ENCODE data around the gene YIF1B. TPM values are rescaled to one million over a fixed set of nuclear protein-coding genes. Genes with fewer than 3 reads are reported as not detected.
A peak's percentile ranks its signal among the peaks of the same experiment; 100 is the strongest.
"Not testable (repeated sequence)": the region's sequence is repeated elsewhere in the genome, so short reads cannot be mapped to it uniquely, and the experiment has no call there.

The YIF1B gene
- total RNA-seq = 10 to 100 TPM; 48.0 to 60.1 (median 50.4) TPM

DNA sequence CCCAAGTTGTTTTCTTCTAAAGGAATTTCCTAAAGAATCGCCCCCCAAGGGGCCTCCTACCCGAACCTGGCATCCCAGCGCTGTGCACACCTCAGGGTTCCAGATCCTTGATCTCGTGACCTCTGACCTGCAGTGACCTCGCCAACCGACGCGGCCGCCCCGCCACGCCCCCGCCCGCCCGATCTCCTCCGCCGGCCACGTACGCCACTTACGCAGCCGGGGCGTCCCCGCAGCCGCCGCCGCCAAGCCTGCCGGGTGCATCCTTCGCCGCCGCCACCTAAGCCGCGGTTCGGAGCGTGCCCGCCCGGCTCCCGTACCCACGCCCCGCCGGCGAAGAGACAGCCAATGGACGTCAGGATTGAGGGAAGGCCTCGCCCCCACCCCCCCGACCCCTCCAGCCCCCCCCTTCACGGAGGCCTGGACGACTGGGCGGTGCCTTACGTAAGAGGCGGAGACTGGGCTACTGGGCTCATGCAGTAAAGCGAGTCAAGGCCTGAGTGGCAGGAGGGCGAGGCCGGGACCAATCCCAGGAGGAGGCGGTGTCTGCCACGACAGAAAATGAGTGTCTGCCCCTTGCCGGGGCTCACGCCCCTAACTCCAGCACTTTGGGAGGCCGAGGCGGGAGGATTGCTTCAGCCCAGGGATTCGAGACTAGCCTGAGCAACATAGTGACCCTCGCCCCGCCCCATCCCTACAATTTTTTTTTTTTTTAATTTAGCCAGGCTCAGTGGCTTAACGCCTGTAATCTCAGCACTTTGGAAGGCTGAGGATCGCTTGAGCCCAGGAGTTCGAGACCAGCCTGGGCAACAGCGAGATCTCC lies at the start of gene YIF1B:
Gene YIF1B, minus strand, starts transcription at position 291 of the 820 bp plus-strand sequence. Its CDS starts 30 bp downstream, at position 261.
- Mint-ChIP-seq H3K4me1 (ENCODE audit: low read depth) (peaks cover 35% of the 10 kb centered on the region), H3K4me3 (peak within 1 kb of the TSS; percentile 83), H3K36me3 (ENCODE audit: insufficient read depth) (no peaks in the 10 kb centered on the region), H3K9me3 (no peaks in the 10 kb centered on the region), H3K27me3 (ENCODE audit: low read depth) (no peaks in the 10 kb centered on the region)
- ATAC-seq = peak; percentile 92
- DNase-seq = peak; percentile 91

DNA sequence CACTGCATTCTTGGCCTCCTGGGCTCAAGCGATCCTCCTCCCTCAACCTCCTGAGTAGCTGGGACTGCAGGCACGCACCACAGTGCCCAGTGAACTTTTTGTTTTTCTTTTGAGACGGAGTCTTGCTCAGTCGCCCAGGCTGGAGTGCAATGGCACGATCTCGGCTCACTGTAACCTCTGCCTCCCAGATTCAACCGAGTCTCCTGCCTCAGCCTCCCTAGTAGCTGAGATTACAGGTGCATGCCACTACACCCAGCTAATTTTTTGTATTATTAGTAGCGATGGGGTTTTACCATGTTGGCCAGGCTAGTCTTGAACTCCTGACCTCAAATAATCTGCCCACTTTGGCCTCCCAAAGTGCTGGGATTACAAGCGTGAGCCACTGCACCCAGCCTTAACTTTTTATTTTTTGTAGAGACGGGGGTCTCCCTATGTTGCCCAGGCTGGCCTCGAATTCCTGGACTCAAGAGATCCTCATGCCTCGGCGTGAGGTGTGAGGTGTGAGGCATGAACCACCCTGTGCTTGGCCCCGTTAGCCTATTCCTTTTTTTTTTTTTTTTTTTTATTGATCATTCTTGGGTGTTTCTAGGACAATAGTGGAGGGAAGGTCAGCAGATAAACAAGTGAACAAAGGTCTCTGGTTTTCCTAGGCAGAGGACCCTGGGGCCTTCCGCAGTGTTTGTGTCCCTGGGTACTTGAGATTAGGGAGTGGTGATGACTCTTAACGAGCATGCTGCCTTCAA lies 47.4 kb upstream of the YIF1B start:
- not testable (repeated sequence) for H3K9me3 Mint-ChIP-seq; DNase-seq; H3K36me3 Mint-ChIP-seq (ENCODE audit: insufficient read depth); ATAC-seq; H3K27me3 Mint-ChIP-seq (ENCODE audit: low read depth)
- H3K4me1 Mint-ChIP-seq (ENCODE audit: low read depth) = peaks cover 11% of the 10 kb centered on the region
- peak overlapping the region; percentile 60 for H3K4me3 Mint-ChIP-seq

DNA sequence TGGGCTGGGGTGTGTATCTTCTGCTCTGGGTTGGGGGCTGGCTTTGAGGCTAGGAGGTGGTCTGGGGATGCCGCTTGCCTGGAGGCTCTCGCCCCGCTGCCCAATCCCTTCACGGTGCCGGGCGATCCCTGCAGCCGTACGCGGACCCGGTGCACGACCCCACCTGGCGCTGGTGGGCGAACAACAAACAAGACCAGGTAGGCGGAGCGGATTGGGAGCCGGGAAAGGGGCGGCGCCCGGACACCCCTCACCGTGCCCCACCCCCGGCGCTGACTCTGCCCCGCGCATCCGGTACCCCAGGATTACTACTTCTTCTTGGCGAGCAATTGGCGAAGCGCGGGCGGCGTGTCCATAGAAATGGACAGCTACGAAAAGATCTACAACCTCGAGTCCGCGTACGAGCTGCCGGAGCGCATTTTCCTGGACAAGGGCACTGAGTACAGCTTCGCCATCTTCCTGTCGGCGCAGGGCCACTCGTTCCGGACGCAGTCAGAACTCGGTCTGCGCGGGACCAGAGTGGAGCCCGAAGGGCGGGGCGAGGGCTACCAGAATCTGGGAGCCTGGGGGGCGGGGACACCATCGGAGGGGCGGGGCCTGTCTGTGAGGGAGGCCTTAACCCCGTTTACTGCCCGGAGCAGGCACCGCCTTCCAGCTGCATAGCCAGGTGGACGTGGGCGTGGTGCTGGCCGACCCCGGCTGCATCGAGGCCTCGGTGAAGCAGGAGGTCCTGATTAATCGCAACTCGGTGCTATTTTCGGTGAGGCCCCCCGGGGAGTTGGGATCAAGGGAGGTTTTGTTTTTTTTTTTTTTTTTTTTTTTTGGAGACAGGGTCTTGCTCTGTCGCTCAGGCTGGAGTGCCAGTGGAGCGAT lies 46.6 kb upstream of the YIF1B start:
- no peaks in the 10 kb centered on the region for H3K36me3 Mint-ChIP-seq (ENCODE audit: insufficient read depth)
- ATAC-seq (peak; percentile 61 to 63), DNase-seq (peak; percentile 60)
- H3K9me3 Mint-ChIP-seq = no peaks in the 10 kb centered on the region
- H3K27me3 Mint-ChIP-seq (ENCODE audit: low read depth) = peaks cover 3% of the 10 kb centered on the region
- peak overlapping the region; percentile 79 for H3K4me3 Mint-ChIP-seq
- H3K4me1 Mint-ChIP-seq (ENCODE audit: low read depth) = peaks cover 11% of the 10 kb centered on the region

- ATAC-seq (peak; percentile 83 to 86), DNase-seq (peak; percentile 45)
- H3K4me1 Mint-ChIP-seq (ENCODE audit: low read depth) = peaks cover 11% of the 10 kb centered on the region
- H3K27me3 Mint-ChIP-seq (ENCODE audit: low read depth) = peaks cover 3% of the 10 kb centered on the region
- H3K36me3 Mint-ChIP-seq (ENCODE audit: insufficient read depth) = no peaks in the 10 kb centered on the region
- no peaks in the 10 kb centered on the region for H3K9me3 Mint-ChIP-seq
- peak overlapping the region; percentile 79 for H3K4me3 Mint-ChIP-seq
These were observed 45.9 kb upstream of the YIF1B start for GRCh38 chr19:38361633-38362075.

- Mint-ChIP-seq H3K4me1 (ENCODE audit: low read depth) (peaks cover 11% of the 10 kb centered on the region), H3K4me3 (peak overlapping the region; percentile 79), H3K27me3 (ENCODE audit: low read depth) (no peaks in the 10 kb centered on the region), H3K9me3 (no peaks in the 10 kb centered on the region), H3K36me3 (ENCODE audit: insufficient read depth) (no peaks in the 10 kb centered on the region)
- ATAC-seq = no peak
- DNase-seq = no peak
These were observed 45.3 kb upstream of the YIF1B start for GRCh38 chr19:38360839-38361631.

DNA sequence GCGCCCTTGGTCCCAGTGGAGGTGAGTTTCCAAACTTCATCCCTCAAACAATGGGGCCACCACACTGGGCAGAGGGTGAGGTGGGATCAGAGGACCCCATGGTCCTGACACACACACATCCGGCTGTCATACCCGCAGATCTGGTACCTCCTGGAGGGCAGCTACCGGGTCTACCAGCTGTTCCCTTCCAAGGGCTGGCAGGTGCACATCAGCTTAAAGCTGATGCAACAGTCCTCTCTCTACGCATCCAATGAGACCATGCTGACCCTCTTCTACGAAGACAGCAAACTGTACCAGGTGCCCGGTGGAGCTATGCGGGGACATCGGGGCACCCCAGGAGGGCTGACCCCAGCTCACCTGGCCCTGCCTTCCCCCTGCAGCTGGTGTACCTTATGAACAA lies 44.6 kb upstream of the YIF1B start:
- Mint-ChIP-seq H3K4me3 (peak overlapping the region; percentile 19), H3K4me1 (ENCODE audit: low read depth) (peaks cover 11% of the 10 kb centered on the region), H3K27me3 (ENCODE audit: low read depth) (no peaks in the 10 kb centered on the region), H3K36me3 (ENCODE audit: insufficient read depth) (no peaks in the 10 kb centered on the region), H3K9me3 (no peaks in the 10 kb centered on the region)
- DNase-seq (no peak), ATAC-seq (no peak)

- peak overlapping the region; percentile 29 for H3K4me3 Mint-ChIP-seq
- DNase-seq = no peak
- H3K27me3 Mint-ChIP-seq (ENCODE audit: low read depth) = no peaks in the 10 kb centered on the region
- peaks cover 11% of the 10 kb centered on the region for H3K4me1 Mint-ChIP-seq (ENCODE audit: low read depth)
- no peak for ATAC-seq
- H3K9me3 Mint-ChIP-seq = no peaks in the 10 kb centered on the region
- no peaks in the 10 kb centered on the region for H3K36me3 Mint-ChIP-seq (ENCODE audit: insufficient read depth)
These were observed 43.7 kb upstream of the YIF1B start for GRCh38 chr19:38359242-38360021.

GRCh38 chr19:38358071-38358470 lies 42.3 kb upstream of the YIF1B start:
- ATAC-seq (no peak), DNase-seq (no peak)
- H3K36me3 Mint-ChIP-seq (ENCODE audit: insufficient read depth) = no peaks in the 10 kb centered on the region
- H3K27me3 Mint-ChIP-seq (ENCODE audit: low read depth) = no peaks in the 10 kb centered on the region
- H3K4me3 Mint-ChIP-seq = no peak overlapping the region
- peaks cover 9% of the 10 kb centered on the region for H3K4me1 Mint-ChIP-seq (ENCODE audit: low read depth)
- H3K9me3 Mint-ChIP-seq = no peaks in the 10 kb centered on the region

DNA sequence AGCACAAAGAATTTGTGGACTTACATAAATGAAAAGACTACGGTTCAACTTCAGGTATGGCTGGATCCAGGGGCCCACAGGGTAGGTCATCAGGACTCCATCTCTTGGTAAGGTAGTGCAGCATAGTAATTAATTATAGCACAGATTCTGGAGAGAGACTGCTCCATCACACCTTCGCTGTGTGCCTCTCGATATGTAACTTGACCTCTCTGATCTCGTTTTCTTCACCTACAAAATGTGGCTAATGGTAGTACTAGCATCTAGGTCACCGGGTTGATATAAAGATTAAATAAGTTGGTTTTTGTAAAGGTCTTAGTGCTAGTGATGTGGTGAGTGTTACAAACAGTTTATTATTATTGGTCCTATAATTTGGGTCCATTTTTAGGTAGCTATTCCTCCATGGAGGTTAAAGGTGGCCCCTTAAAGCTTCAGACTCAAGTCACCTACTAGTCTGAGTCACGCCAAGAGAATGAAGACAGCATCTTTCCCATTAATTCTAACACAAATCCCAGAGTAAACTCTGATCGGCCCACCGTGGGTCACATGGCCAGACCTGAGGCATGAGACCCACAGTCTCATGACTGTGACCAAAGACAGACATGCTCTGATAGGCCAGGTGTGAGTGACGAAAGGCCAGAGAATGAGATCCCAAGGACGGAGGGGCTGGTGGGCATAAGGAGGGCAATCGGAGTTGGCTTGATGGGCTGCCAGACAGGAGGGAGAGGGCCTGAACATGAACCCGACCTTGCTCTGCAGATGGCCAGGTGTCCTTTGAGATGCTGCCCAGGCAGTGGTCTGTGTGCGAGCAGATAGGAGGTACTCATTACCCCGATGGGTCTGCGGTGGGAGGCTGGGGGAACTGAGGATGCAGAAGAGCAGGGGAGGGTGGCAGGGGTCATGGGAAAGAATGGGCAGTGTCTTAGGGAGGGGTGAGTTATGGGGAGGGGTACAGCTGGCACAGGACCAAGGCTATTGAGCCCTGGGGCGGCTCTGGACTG lies 40.3 kb upstream of the YIF1B start:
- ATAC-seq = no peak
- peaks cover under 1% of the 10 kb centered on the region for H3K4me1 Mint-ChIP-seq (ENCODE audit: low read depth)
- H3K9me3 Mint-ChIP-seq = no peaks in the 10 kb centered on the region

DNA sequence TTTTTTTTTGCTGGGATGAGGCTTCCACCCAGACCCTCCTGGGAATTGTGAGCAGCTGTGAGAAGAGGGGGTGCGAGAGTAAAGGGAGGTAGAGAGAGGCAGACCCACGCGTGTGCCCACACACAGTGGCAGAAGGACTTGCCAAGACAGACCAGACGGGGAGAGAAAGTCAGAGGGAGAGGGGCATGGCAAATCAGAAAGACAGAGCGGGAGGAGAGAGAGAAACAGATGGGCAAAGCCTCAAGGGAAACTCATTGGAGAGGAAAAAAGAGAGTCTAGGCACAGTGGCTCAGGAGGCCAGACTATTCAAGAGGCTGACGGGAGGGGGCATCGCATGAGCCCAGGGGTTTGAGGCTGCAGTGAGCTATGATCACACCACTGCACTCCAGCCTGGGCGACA lies 36.9 kb upstream of the YIF1B start:
- DNase-seq (no peak), ATAC-seq (no peak)
- no peaks in the 10 kb centered on the region for H3K27me3 Mint-ChIP-seq (ENCODE audit: low read depth)
- no peak overlapping the region for H3K4me3 Mint-ChIP-seq
- no peaks in the 10 kb centered on the region for H3K9me3 Mint-ChIP-seq
- no peaks in the 10 kb centered on the region for H3K36me3 Mint-ChIP-seq (ENCODE audit: insufficient read depth)
- no peaks in the 10 kb centered on the region for H3K4me1 Mint-ChIP-seq (ENCODE audit: low read depth)

More for the DNA sequence above, 40.3 kb upstream of the YIF1B start:
- no peak for DNase-seq
- H3K4me3 Mint-ChIP-seq = no peak overlapping the region
- no peaks in the 10 kb centered on the region for H3K27me3 Mint-ChIP-seq (ENCODE audit: low read depth)
- H3K36me3 Mint-ChIP-seq (ENCODE audit: insufficient read depth) = no peaks in the 10 kb centered on the region

DNA sequence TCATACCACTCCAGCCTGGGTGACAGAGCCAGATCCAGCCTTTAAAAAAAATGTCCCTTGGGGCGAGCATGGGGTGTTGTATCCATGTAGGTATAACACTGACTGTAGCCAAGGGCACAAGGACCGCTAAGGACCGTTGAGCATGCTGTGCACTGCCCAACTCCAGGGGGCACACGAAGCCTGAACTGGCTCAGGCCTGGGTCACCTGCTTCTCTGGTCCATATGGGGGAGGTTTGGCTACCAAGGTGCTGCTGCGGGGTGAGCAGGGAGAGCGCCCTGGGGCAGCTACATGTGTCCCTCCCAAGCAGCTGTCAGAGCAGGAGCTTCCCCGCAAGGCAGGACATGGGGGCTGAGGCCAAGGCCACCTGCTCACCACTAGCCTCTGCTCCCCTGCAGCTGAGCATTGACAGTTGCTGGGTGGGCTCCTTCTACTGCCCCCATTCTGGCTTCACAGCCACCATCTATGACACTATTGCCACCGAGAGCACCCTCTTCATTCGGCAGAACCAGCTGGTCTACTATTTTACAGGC lies 36.2 kb upstream of the YIF1B start:
- Mint-ChIP-seq H3K4me1 (ENCODE audit: low read depth) (no peaks in the 10 kb centered on the region), H3K36me3 (ENCODE audit: insufficient read depth) (no peaks in the 10 kb centered on the region), H3K9me3 (no peaks in the 10 kb centered on the region)

GRCh38 chr19:38350883-38351282 lies 35.1 kb upstream of the YIF1B start:
- no peak overlapping the region for H3K4me3 Mint-ChIP-seq

More for the DNA sequence above, 36.2 kb upstream of the YIF1B start:
- no peak for DNase-seq
- Mint-ChIP-seq H3K4me3 (no peak overlapping the region), H3K27me3 (ENCODE audit: low read depth) (no peaks in the 10 kb centered on the region)
- ATAC-seq = no peak

More at GRCh38 chr19:38350883-38351282, 35.1 kb upstream of the YIF1B start:
- Mint-ChIP-seq H3K9me3 (no peaks in the 10 kb centered on the region), H3K4me1 (ENCODE audit: low read depth) (no peaks in the 10 kb centered on the region), H3K36me3 (ENCODE audit: insufficient read depth) (no peaks in the 10 kb centered on the region), H3K27me3 (ENCODE audit: low read depth) (no peaks in the 10 kb centered on the region)
- DNase-seq (no peak), ATAC-seq (no peak)

All from activated T-cell treated with anti-CD3 and anti-CD28 coated beads, Interleukin-2, amount 50 U/mL, for 4 hours (primary cell).